Pancreas (tissue), 10 donors: ENCODE measurements around the gene ARFGAP1. TPM values are rescaled to one million over a fixed set of nuclear protein-coding genes. Genes with fewer than 3 reads are reported as not detected.

Source experiments
- ATAC-seq, 4 donors: fragments of 200-7000 bp; cut with Tn5 transposase; one replicate each; pipeline versions ENCODE4 v1.8.0 to v1.9.1; 2020; ENCODE audit warnings: mild to moderate bottlenecking in 4 of 4, moderate library complexity in 4 of 4
- DNase-seq, 6 donors: peaks; one replicate each; pipeline ENCODE4 v3.0.0-alpha.2; 2020
- FAIRE-seq: peaks from 2 replicates; lab custom pipeline; 2012; peaks lifted over from hg19 to GRCh38; lab: Jason Lieb, UNC
- H3K27ac ChIP-seq, 4 donors: fragments of 200-600 bp; sonication (generic); 1 replicate in 3 of 4; 2 replicates in 1 of 4; pipeline versions ENCODE4 v1.5.0 to v1.8.0; 2020
- H3K27me3 ChIP-seq, 4 donors: fragments of 200-600 bp; one replicate each; pipeline ENCODE4 v1.8.0; 2021
- H3K36me3 ChIP-seq, 3 donors: fragments of 200-600 bp; sonication (generic) in 1 of 3; one replicate each; pipeline versions ENCODE4 v1.5.0 to v1.8.0; 2020 to 2021
- H3K4me1 ChIP-seq, 3 donors: fragments of 200-600 bp; one replicate each; pipeline ENCODE4 v1.8.0; 2021
- H3K4me3 ChIP-seq, 4 donors: fragments of 200-600 bp; sonication (generic) in 2 of 4; one replicate each; pipeline versions ENCODE4 v1.5.0 to v1.8.0; 2020 to 2021
- H3K9me3 ChIP-seq, 4 donors: fragments of 200-600 bp; one replicate each; pipeline ENCODE4 v1.8.0; 2021
- CTCF ChIP-seq, 4 donors: fragments of 200-600 bp; sonication (generic) in 3 of 4; IDR thresholded peaks; one replicate each; pipeline versions ENCODE4 v1.5.0 to v1.8.0; 2021; ENCODE audit warnings: antibody characterized with exemption in 4 of 4
- WGBS, 2 donors: extraction: QIAGEN DNeasy Blood & Tissue Kit; methylation state at CpG; one replicate each; pipeline ENCODE4 v1.1.7; 2013; 5-methylcytosine and 5-hydroxymethylcytosine counted together
- intact Hi-C, 3 donors: fragments of 100-400 bp; cut with DNase I; formaldehyde crosslinking; loops; one replicate each; pipeline versions ENCODE4 v1.11.1 to v1.14.2; 2022
- polyA plus RNA-seq, 2 donors: library from polyadenylated mRNA; stranded (reverse); fragments of 200-250 nt; gene quantifications; one replicate each; pipeline ENCODE4 v1.2.3, GENCODE V29; 2013
- total RNA-seq, 6 donors: library from RNA; stranded (reverse); fragmentation: NEBNext Ultra II Directional in 4 of 6; extraction: Animal tissue kit (Norgen Biotek cat#: 25700) in 4 of 6; gene quantifications; one replicate each; pipeline versions ENCODE4 v1.2.1 to v1.2.4, GENCODE V29; 2021 to 2023
- donor health status: healthy with polysubstance abuse.
- donor health status: DM: no; HTN: no; CAD: no; lungs with moderate emphysema.
- donor health status: DM: no; HTN: no; CAD: no.
- donor health status: control.
- donor health status: control.
- donor health status: Bipolar disorder and iron deficiency.
- donor health status: DM: yes; HTN: yes; CAD: no.
- donor health status: DM: no; HTN: no; CAD: no.
- donor health status: DM: no; HTN: no; CAD: no.
- donor health status: DM: yes; HTN: yes; CAD: no.

The ARFGAP1 gene
- total and polyA plus RNA-seq, 8 donors, result 34.0 to 251 (median 53.3) TPM

GRCh38 chr20:63291811-63292210 lies 19.2 kb downstream of the ARFGAP1 start:
- intact Hi-C loops, result no loop called here
- ATAC-seq, result no peak
- peaks cover 0 to 1% (median 0%) of the 10 kb centered on the region in 4 donors for H3K27me3 ChIP-seq

GRCh38 chr20:63292292-63292701 lies 19.7 kb downstream of the ARFGAP1 start:
- intact Hi-C loops, result no loop called here

More at GRCh38 chr20:63291811-63292210, 19.2 kb downstream of the ARFGAP1 start:
- no peak overlapping the region for H3K4me3 ChIP-seq
- no peaks in the 10 kb centered on the region for H3K9me3 ChIP-seq
- H3K36me3 ChIP-seq, result peaks cover 0 to 10% (median 3%) of the 10 kb centered on the region in 3 donors
- peak in 1 of 6 donors; percentile 80 for DNase-seq
- H3K4me1 ChIP-seq, result no peaks in the 10 kb centered on the region
- no peak for TF ChIP-seq CTCF (IDR thresholded peaks at IDR 0.05)
- no peak for FAIRE-seq
- 70 to 82% methylated on average over 10 of the region's 10 CpGs for WGBS, 2 donors
- H3K27ac ChIP-seq, result no peak overlapping the region

GRCh38 chr20:63292904-63293303 lies 20.3 kb downstream of the ARFGAP1 start, which contains the start of gene COL20A1:
Gene COL20A1, plus strand, starts transcription at chr20:63293186. Its CDS starts 1,922 bp downstream, at chr20:63295108.
- DNase-seq (peak in 2 of 6 donors; percentile 31 to 55), ATAC-seq (no peak), FAIRE-seq (no peak)
- Histone ChIP-seq H3K9me3 (no peaks in the 10 kb centered on the region), H3K27me3 (peaks cover 0 to 9% (median 0%) of the 10 kb centered on the region in 4 donors), H3K4me3 (no peak within 1 kb of the TSS), H3K36me3 (peaks cover 0 to 10% (median 0%) of the 10 kb centered on the region in 3 donors), H3K27ac (no peak within 1 kb of the TSS), H3K4me1 (no peaks in the 10 kb centered on the region)
- no peak for TF ChIP-seq CTCF (IDR thresholded peaks at IDR 0.05)
- intact Hi-C loops, result no loop called here
- WGBS, 2 donors, result 26 to 43% methylated on average over 7 of the region's 7 CpGs

More at GRCh38 chr20:63292292-63292701, 19.7 kb downstream of the ARFGAP1 start:
- no peak for FAIRE-seq
- ATAC-seq, result no peak
- WGBS, 2 donors, result 57 to 73% methylated on average over 16 of the region's 16 CpGs
- H3K4me1 ChIP-seq, result no peaks in the 10 kb centered on the region
- H3K27ac ChIP-seq, result no peak overlapping the region
- no peak overlapping the region for H3K4me3 ChIP-seq
- peaks cover 0 to 3% (median 0%) of the 10 kb centered on the region in 4 donors for H3K27me3 ChIP-seq
- H3K36me3 ChIP-seq, result peaks cover 0 to 10% (median 3%) of the 10 kb centered on the region in 3 donors
- TF ChIP-seq CTCF (IDR thresholded peaks at IDR 0.05), result no peak
- no peaks in the 10 kb centered on the region for H3K9me3 ChIP-seq
- DNase-seq, result peak in 1 of 6 donors; percentile 38

GRCh38 chr20:63293456-63293855 lies 20.8 kb downstream of the ARFGAP1 start:
- ATAC-seq (no peak), DNase-seq (peak in 2 of 6 donors; percentile 31 to 78), FAIRE-seq (no peak)
- H3K27me3 ChIP-seq, result peaks cover 0 to 9% (median 0%) of the 10 kb centered on the region in 4 donors
- peaks cover 0 to 6% (median 0%) of the 10 kb centered on the region in 3 donors for H3K36me3 ChIP-seq
- no peak overlapping the region for H3K4me3 ChIP-seq
- no peaks in the 10 kb centered on the region for H3K9me3 ChIP-seq
- H3K27ac ChIP-seq, result no peak overlapping the region
- TF ChIP-seq CTCF (IDR thresholded peaks at IDR 0.05), result no peak
- 41 to 49% methylated on average over 9 to 11 of the region's 11 CpGs for WGBS, 2 donors
- intact Hi-C loops, result no loop called here
- no peaks in the 10 kb centered on the region for H3K4me1 ChIP-seq

- 39 to 44% methylated on average over 11 to 19 of the region's 22 CpGs for WGBS, 2 donors
- DNase-seq, result peak in 1 of 6 donors; percentile 65
- intact Hi-C loops, result no loop called here
- Histone ChIP-seq H3K4me3 (no peak overlapping the region), H3K9me3 (no peaks in the 10 kb centered on the region), H3K27me3 (peaks cover 0 to 9% (median 0%) of the 10 kb centered on the region in 4 donors), H3K4me1 (no peaks in the 10 kb centered on the region), H3K27ac (no peak overlapping the region), H3K36me3 (peaks cover 0 to under 1% (median 0%) of the 10 kb centered on the region in 3 donors)
- no peak for ATAC-seq
- TF ChIP-seq CTCF (IDR thresholded peaks at IDR 0.05), result no peak
- FAIRE-seq, result no peak
These were observed 21.4 kb downstream of the ARFGAP1 start for GRCh38 chr20:63293871-63294535.
